ENCODE measurements around the gene KIF1C.

KIF1C gene

DNA sequence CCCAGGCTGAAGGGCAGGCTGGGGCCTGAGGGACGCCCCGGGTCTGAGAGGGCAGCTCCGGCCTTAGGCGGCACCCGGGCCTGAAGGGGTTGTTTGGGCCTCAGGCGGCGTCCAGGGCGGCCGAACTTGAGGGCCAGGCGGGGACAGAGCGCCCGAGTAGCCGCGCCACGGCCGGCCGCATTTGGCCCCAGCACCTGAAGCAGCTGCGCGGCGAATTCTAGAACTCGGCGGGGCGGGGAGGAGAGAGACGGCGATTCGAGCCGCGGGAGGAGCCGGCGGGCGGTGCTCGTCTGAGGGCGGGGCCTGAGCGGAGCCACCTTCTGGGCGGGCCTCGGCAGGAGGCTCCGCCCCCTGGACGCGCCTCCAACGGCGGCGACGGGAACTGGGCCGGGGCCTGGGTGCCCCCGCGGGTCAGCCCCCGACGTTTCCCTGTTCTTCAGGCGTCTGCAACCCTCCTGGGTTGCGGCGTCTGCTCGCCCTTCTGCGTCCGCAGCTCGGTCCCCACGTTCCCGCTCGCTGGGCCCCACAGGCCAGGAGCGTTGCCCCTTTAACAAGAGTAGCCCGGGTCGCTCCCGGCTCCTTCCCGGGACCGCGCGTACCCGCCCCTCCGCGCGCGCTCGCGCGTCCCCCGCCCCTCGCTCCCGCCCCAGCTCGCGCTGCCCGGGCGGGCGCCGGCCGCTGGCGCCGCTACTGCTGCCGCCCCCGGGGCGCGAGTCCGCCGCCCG lies at the start of gene KIF1C, which contains the start of gene INCA1:
KIF1C (plus strand) TSS at position 649 of the 725 bp plus-strand sequence. CDS start 2,297 bp downstream, outside the sequence.
INCA1 (minus strand) TSS at position 221 of the 725 bp plus-strand sequence. CDS start 3,085 bp downstream, outside the sequence.
- DNase-seq = peak; percentile 94

DNA sequence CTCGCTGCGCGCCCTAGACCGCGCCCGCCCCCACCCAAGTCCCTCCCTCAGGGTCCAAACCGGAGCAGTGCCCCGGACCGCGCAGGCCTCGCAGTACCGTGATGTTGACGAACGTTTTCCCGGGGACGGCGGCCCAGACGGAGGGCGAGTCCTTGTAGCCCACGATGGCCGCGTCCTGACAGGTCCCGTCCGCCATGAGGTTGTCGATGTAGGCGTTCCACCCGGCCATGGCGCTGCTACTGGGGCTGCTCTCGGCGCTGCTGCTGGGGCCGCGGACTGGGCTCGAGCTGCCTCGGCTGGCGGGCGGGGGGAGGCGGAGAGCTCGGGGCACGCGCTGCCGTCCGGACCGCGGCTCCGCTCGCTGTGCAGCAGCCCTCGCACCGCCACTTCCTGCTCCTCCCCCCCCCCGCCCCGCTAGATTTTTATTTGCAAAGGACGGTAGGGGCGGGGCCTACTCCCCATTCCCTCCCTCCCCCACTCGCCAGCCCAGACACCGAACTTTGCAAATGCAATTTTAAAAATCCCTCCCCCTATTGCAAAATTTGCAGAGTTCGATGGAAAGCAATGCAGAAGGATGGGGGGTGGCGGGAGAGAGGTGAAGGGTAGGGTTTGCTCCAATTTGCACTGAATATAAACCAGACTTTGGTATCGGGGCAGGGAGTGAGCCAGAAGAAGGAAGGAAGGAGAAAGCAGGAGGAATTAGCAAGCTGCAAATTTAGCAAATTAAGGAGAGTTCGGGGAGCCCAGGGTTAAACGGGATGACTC lies 49.4 kb upstream of the KIF1C start, which contains the start of gene PFN1:
PFN1 (minus strand) TSS at position 365 of the 765 bp plus-strand sequence; CDS start at position 229, 136 bp downstream.
- DNase-seq = peak; percentile 95

DNA sequence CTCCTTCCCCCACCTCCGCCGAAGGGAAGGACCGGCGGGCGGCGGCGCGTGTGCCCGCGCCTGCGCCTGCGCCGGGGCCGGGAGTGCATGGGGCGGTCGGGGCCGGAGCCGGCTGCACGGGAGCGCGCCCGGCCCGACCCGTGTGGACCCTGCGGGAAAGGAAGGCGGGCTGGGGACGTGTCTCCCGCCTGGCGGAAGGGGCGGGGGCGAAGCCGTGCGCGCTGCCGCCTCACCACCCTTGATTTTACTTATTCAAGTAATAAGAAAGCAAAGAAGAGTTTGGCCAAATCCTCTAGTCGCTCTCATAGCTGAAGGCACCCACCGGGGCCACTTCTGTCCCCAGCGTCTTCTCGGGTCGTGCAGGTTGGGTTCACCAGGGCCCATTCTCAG lies 48.8 kb upstream of the KIF1C start:
- peak; percentile 85 for DNase-seq

DNA sequence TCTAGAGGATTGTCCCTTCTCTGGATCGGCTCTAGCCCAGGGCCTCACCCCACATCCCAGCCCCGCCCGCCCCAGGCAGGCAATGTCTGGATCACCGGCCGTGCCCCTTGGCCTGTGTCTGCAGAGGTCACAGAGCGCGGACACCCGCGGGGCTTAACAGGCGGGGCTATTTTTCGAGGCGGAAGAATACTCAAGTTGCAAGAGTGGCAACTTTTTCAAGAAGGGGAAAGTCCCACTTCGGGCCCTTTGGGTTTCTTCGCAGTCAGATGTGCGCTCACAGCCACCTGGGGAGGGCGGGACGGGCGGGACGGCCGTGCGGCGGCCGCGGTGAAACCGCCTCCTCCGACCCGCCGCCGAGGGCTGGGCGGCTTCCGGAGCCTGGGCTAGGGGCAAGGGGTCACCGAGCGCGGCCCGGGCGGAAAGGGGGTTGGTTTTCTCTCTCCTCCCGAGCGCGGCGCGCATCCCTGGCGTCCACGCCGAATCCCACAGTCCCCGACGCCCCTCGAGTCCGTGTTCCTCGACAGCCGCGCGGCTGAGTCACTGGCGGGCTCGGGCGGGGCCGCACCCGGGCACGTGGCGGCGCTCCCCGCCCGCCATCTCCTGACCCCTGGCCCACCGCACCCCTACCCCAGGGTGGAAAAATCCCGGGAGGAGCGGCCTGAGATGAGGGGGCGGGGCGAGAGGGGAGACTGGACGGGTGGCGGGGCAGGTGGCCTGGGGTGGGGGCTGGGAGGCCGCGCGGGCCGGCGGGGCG lies 48.3 kb upstream of the KIF1C start:
- peak; percentile 82 for DNase-seq

DNA sequence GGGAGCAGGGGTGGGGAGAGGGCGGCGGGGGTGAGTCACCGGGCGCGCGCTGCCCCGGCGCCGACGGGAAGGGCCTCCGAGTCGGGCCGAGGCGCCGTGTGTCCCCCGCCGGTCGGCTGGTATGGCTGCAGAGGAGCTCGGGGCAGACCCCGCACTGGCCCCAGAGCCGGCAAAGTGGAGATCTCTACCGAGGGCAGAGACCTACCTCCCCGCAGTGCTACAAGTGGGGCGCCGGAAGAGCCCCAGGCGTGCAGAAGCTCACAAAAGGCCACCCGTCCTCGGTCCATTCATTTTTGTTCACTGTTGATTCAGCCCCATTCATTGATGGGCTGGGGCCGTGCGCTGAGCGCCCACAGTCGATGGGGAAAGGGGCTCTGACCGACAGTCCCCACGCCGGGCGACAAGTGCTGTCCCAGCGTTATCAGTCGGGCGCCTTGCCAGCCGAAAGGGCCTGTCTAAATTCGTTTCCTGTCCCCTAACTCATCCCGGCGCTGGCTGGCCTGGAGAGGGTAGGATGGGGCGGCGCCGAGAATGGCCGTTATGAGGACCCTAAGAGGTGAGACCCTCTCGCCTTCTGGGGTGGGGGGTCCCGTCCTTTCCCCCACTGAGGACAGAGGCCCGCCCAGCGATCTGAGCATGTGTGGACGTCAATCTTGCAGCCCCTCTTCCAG lies 47.5 kb upstream of the KIF1C start:
- peak; percentile 60 for DNase-seq

DNA sequence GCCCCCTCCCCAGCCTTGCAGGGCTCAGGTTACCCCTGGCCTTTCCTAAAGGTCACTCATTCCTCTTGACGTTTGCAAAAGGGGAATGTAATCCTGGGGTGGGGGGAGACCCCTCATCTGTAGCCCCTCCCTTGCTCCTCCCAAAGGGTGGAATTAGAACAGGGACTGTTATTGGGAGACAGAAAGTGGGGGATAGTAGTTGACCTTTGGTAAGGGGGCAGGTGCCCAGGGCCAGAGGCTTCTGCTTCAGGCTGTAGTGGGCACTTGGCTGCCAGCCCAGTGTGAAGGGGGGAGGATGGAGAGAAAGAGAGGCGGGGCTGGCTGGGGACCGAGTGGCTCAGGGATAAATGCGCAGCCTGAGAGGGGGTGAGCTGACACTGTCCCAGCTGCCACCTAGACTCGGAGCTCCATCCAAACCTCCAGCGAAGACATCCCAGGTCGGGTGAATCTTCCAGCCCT lies 47.0 kb upstream of the KIF1C start, which contains the start of gene ENO3:
ENO3 (plus strand) TSS at position 374 of the 459 bp plus-strand sequence. CDS start 711 bp downstream, outside the sequence.
- no peak for DNase-seq

DNA sequence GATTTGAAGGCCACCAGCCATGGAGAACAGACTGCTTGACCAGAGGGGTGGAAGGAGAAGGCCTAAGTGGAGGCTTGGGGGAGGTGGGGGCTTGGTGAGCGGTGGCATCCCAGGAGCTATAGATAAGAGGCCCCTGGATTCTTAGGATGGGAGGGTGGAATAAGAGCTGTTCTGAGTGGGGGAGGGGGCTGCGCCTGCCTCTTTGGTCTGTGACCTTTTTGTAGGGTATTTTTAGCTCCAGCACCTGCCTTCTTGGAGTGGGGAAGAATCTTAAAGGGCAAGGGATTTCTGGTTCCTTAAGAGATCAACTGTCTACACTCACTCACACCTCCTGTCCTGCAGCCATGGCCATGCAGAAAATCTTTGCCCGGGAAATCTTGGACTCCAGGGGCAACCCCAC lies 46.3 kb upstream of the KIF1C start:
- DNase-seq = no peak

DNA sequence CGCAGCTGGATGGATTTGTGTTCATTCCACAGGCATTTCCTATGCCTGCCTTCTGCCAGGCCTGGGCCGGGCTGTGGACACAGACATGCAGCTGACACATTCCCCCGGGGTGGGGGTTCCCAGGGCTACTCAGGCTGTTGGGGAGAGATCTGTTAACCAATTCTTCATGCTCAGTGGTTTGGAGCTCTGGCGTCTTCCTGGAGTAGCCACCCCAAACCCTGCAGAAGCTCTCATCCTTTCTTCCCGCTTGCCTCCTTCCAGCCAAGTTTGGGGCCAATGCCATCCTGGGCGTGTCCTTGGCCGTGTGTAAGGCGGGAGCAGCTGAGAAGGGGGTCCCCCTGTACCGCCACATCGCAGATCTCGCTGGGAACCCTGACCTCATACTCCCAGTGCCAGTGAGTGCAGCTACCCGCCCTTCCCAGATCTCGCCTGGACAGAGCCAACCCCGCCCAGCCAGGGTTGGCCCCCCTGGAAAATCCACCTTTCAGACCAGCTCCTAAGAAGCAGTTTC lies 44.2 kb upstream of the KIF1C start:
- no peak for DNase-seq

DNA sequence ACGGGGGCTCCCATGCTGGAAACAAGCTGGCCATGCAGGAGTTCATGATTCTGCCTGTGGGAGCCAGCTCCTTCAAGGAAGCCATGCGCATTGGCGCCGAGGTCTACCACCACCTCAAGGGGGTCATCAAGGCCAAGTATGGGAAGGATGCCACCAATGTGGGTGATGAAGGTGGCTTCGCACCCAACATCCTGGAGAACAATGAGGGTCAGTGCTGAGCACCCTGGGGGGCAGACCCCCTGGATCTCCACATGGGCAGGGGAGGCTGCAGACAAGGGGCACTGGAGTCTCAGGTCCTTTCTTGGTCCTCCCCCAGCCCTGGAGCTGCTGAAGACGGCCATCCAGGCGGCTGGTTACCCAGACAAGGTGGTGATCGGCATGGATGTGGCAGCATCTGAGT lies 42.7 kb upstream of the KIF1C start:
- DNase-seq = no peak

DNA sequence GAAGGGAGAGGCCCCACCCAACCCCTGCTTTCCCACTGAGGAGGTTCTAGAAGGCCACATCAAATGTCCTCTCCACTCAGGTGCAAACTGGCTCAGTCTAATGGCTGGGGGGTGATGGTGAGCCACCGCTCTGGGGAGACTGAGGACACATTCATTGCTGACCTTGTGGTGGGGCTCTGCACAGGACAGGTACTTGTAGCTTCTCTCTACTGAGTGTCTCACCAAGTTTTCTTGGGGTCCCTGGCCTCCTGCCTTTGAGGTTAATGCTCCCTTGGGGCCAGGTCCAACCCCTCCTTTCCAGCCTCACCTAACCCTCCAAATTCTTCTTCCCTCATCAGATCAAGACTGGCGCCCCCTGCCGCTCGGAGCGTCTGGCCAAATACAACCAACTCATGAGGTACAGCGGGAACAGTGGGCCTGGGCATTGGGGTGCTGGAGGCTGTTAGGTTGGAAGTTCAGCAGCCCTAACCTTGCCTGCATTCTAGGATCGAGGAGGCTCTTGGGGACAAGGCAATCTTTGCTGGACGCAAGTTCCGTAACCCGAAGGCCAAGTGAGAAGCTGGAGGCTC lies 41.2 kb upstream of the KIF1C start:
- peak; percentile 69 for DNase-seq

DNA sequence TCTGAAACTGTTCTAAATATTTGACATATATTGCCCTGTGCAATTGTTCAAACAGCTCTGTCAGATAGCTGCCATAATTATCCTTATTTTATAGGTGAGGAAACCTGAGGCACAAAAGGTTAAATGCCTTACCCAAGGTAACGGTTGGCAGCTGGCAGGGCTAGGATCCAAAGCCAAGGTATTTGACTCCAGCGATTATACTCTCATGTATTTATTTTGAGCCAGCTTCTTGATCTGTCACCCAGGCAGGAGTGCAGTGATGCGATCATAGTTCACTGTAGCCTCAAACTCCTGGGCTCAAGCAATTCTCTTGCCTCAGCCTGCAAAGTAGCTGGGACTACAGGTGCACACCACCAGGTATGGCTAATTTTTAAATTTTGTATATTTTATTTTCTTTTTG lies 39.6 kb upstream of the KIF1C start:
- no peak for DNase-seq

DNA sequence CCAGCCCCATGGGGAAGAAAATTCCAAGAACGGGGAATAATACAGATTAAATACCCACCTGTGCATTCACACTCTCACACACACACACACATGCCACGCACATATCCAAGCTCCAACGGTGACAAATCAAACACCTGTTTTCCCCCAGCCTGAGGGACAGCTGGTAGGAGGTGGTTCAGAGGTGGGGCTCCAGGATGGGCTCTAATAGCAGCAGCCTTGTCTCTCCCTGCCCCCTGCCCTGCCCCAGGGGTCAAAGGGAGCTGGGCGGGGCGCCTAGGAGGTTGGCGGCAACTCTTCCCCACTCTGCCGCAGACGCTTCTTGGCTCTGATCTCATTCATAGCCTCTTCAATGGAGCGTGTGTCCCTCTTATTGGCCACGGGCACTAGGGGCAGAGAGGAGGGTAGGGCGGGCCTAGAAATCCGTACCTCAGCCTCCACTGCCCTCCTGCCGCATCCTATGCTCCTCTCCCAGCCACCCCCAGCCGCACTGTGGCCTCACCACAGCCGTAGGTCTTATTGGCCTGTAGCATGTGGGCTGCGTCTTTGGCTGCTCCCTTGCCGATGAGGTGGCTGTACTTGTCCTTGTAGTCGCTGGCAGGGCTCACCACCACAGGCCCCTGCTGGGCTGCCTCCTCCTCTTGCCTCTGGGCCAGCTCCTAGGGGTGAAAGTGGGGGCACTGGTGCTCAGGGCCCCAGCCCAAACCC lies 38.3 kb upstream of the KIF1C start:
- no peak for DNase-seq

DNA sequence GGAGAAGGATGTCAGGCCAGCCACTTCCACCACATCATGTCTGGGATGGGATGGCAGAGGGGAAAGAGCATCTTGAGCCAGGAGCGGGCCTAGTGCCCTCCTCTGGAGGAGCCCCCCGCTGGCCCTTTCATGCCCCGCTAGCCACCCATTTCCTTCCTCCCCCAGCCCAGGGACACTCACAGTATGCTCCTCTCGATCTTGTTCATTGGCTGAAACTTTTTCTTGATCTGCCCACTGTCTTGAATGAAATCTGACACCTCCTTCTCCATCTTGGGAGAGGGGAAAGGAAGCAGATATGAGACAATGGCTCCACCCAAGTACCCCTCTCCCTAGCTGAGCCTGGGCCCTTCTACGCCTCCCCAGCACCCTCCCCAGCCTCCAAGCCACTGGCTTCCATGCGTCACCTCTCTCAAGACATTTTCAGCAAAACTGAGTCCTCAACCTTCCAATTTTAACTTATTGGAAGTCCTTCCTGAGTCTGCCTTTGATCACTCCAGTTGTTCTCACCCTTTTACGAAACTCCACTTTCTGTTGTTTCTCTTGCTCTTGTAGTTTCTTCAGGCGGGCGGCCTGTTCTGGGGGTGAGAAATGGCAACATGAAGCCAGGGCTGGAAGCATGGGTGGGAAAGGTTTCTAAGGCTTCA lies 37.3 kb upstream of the KIF1C start:
- DNase-seq = no peak

DNA sequence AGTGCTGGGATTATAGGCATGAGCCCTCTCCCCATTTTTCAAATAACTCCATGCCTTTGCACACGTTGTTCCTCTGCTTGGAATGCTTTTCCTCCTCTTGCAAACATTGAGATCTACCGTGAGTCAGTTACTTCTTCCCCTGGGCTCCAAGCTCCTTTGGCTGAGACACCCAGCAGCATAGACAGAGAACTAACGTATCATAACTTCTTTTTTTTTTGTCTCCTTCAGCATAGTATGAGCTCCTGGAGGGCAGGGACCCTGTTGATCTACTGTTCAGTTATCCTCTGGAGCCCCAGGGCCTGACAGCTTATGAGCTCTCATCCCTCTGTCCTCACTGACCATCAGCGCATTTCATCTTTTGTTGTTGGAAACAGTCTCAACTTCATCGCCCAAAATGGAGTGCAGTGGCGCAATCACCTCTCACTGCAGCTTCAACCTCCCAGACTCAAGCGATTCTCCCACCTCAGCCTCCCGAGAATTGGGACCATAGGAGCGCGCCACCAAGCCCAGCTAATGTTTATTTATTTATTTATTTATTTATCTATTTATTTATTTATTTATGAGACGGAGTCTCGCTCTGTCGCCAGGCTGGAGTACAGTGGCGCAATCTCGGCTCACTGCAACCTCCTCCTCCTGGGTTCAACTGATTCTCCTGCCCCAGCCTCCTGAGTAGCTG lies 32.3 kb upstream of the KIF1C start:
- no peak for DNase-seq

DNA sequence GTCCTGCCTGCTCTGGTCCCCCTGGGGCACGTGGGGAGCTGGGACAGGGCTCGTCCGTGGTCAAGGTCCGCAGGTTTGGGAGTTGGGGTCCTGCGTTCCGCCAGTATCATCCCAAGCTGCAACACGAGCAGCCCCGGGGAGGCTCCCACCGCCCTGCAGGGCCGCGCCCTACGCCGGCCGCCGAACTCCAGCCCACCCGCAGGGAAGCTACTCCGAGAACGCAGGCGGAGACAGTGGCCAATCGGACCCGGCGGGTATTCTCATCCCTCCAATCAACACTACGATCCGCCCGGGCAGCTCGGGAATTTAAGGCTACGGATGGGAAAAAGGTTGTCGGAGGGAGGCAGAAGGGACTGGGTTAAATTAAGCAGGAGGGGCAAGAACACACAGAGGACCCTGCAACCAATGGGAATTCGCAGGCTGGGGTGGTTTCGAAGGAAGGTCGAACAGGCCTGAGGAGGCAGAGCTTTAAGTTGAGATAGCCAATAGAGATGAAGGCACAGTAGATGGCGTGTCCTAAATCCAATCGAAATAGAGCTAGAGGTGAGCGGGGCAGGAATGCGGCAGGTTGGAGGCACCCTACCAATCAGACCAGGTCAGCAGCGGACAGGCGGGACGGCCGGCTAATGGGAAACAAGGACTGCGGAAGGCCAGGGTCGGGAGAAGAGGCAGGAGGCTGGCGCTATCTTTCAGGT lies 30.8 kb upstream of the KIF1C start:
- DNase-seq = peak; percentile 92

DNA sequence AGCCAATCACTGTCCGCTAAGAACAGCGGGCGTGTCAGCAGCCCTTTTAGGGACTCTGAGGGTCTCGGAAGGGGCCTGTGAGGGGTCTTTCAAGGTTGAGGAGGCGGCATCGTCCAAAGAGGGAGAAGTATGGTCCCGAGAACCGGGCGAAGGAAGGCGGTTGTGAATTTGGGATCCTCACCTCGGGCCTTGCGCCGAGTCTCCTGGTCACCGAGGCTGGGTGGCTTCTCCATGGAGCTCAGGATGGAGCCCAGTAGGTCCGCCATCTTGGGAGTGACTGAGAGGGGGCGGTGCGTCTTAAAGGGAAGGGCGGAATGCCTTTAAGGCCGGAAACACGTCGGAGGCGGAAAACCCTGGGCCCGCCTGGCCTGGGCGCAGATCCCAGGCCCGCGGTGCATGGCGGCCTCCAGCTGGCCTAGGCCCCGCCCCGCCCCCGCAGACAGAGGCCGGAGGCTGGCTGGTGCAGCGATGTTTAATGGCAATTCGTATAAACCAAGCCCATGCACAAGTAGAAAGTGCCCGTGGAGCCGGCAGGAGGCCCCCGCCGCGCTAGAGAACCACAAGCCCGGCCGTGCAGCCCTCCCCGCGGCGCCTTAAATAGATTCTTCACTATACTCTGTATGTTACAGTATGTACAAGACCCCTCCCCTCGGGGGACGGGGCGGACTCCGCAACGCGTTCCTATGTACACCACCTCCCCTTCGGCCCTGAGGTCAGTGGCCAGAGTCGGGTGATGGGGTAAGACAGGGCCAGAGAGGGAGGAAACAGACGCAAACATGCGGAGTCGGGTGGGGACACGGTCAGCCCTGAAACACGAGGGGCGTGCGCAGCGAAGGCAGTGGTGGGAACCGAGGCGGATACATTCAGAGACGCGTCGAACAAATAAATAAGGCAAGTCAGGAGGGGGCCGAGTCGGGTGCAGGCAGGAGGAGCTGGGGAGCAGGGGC lies 29.9 kb upstream of the KIF1C start, which contains the start of gene SPAG7:
SPAG7 (minus strand) TSS at position 279 of the 947 bp plus-strand sequence; CDS start at position 266, 13 bp downstream.
- DNase-seq = peak; percentile 94

DNA sequence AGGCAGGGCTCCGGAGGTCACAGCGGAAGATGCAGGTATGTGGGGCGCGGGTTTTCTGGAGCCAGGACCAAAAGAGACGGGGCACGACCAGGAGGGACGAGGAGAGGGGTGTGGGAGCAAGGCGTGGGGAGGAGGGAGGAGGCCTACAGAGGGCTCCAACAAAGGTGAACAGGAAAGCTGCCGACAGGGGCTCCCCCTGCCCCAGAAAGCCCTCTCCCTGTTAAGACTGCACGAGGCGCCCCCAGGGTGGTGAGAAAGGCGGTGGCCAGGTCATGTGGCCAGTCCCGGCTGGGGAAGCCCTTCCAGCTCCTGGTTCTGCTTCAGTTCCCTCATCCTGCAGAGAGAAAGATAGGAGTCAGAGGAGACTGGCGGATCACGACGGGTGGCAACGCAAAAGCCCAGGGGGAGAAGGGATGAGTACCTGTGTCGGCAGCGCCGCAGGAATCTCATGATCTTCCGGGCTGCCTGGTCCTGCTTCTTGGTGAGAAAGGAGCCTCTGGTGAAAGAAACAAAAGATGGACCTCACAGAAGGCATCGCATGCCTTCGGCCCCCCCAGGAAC lies 29.2 kb upstream of the KIF1C start:
- peak; percentile 60 for DNase-seq

All from activated CD4-positive, alpha-beta T cell treated with anti-CD3 and anti-CD28 coated beads for 48 hours (primary cell).